GM19397 (cell line): ENCODE data around the gene CDKN1B.

Experiments used
- ATAC-seq: cut with Tn5 transposase; IDR thresholded peaks from one replicate; pipeline ENCODE4 v1.9.1; 2021; ENCODE audit warnings: mild to moderate bottlenecking, moderate library complexity; ENCODE audit not compliant: unreplicated experiment

CDKN1B gene

DNA sequence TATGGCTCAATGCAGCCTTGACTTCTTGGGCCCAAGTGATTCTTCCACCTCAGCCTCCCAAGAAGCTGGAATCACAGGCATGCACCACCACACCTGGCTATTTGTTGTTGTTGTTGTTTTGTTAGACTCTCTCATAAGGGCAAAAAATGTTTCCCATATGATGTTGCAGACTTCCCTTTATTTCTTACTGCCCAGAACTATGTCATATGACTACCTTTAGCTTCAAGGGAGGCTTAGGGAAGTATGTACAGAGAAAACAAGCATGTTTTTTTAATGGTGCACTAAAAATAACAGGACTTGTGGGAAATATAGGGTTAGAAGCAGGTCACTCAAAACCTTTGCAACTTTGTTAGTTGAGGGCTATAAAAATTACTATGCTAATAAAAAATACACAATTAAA lies 16.9 kb upstream of the CDKN1B start:
- no peak for ATAC-seq

- no peak for ATAC-seq
Measured at GRCh38 chr12:12701457-12701856, 15.7 kb upstream of the CDKN1B start.

DNA sequence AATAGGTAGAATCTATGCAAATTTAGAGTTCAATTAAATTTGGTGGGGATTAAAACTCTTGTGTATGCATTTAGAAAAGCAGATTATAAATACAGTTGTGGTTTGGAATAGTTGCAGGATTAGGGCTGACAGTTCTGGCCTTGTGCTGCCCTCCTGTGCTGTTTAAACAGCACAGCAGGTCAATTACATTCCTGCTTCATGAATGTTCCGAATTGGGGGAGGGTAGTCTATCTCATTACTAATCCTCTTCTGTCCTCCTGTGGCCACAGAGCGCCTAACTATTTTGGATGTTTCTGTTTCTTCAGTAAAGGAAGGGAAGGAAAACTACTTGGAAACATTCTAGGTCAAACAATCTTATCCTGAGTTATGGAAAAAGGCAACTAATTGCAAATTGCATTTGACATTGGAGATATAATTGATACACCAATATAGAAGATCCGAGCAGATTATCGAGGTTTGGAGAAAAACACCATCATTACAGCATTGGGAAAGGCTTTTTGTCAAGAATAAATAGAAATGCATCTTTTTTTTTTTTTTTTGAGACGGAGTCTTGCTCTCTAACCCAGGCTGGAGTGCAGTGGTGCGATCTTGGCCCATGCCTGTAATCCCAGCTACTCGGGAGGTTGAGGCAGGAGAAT lies 12.5 kb upstream of the CDKN1B start:
- ATAC-seq, result no peak

- no peak for ATAC-seq
Measured at GRCh38 chr12:12705838-12706520, 11.2 kb upstream of the CDKN1B start.

GRCh38 chr12:12713932-12714275 lies 3.3 kb upstream of the CDKN1B start:
- no peak for ATAC-seq

DNA sequence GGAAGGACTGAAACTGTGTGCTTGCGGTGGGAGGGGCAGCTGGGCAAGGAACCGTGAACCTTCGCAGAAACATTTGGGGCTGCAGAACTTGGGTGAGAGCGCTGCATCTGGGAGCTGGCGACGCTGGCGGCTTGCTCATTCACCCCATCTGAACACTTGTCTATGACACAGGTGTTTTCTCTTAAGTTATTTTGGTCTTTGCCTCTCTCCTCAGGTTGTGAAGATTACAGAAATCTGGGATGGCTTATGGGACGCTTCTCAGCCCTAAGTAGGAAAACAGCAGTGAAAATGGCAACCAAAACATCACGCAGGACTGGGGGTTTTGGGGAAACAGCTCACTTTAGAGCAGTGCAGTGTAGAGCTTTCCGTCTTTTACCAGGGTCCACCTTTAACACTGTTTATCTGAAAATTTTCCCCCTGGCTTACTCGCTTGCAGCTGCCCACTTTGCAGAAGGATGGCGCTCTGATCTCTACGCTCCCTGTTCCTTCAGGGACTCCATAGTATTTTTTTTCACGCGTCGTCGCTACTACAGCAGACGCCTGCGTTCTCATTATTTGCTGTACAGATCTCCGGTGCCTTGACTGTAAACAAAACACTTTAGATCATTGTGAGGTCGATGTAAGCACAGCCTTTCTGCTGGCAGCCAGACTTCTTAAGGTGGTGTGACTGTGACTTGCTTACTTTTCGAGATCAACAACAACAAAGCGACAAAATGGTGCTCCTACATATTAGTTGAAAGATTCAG lies 2.7 kb upstream of the CDKN1B start:
- no peak for ATAC-seq

GRCh38 chr12:12715128-12715458 lies 2.1 kb upstream of the CDKN1B start:
- ATAC-seq, result no peak

GRCh38 chr12:12715459-12716150 lies 1.6 kb upstream of the CDKN1B start:
- ATAC-seq, result peak; percentile 31

- ATAC-seq, result no peak
Measured at GRCh38 chr12:12716151-12716792, 896 bp upstream of the CDKN1B start.

DNA sequence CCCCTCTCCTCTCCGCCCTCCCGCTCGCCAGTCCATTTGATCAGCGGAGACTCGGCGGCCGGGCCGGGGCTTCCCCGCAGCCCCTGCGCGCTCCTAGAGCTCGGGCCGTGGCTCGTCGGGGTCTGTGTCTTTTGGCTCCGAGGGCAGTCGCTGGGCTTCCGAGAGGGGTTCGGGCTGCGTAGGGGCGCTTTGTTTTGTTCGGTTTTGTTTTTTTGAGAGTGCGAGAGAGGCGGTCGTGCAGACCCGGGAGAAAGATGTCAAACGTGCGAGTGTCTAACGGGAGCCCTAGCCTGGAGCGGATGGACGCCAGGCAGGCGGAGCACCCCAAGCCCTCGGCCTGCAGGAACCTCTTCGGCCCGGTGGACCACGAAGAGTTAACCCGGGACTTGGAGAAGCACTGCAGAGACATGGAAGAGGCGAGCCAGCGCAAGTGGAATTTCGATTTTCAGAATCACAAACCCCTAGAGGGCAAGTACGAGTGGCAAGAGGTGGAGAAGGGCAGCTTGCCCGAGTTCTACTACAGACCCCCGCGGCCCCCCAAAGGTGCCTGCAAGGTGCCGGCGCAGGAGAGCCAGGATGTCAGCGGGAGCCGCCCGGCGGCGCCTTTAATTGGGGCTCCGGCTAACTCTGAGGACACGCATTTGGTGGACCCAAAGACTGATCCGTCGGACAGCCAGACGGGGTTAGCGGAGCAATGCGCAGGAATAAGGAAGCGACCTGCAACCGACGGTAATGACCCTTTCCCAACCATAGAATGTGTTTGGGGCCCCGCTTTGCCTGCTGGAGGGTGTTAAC lies 615 bp downstream of the CDKN1B start:
- peak; percentile 16 for ATAC-seq

DNA sequence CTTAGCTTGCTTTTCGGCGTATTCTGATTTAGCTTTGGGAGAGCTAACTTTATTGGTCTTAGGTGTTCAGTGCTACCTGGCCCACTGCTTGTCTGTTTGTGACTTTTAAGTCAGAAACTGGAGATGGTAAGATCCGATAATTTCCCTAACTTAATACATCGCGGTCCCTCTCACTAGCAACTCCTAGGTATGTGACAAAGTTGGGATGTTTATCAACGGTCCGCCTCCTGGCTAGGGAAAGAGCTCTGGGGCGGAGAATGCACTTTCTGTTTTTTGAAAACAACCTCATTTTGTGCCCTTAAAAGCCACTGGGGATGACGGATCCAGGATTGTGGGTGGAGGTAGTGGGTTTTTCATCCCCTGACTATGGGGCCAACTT lies 1.2 kb downstream of the CDKN1B start:
- no peak for ATAC-seq

DNA sequence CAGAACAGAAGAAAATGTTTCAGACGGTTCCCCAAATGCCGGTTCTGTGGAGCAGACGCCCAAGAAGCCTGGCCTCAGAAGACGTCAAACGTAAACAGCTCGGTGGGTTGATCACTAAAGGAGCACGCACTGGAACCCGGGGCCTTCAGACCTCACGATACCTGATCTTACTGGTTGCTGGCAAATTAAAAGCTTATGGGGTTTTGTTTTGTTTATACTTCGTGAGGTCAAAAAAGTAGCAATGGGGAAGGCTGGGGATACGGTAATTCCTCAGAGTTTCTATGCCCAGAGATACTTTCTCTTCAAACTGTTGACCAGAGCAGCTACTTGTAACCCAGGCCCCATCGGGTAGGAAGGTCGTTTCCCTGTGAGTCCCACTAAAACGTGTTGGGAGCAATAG lies 1.7 kb downstream of the CDKN1B start:
- no peak for ATAC-seq

DNA sequence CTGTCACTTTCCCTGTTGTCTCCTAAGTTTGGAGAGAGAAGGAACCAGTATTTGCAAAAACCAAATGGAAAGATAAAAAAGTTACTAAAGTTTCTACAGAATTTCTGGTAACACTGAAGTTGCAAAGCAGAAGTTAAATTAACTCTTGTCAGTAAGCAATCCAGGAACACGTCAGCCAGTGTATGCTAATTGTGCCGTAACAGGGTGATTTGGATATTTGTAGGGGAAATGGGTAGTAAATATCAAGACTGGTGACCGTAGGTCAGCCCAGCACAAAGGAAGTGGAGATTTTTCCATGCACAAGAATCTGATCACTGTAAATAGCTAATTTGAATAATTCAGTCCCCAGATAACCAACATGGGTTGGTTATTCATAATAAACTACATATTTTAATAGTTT lies 2.3 kb downstream of the CDKN1B start:
- no peak for ATAC-seq

- no peak for ATAC-seq
Measured at GRCh38 chr12:12720052-12720451, 2.9 kb downstream of the CDKN1B start.

- no peak for ATAC-seq
Measured at GRCh38 chr12:12720672-12721161, 3.5 kb downstream of the CDKN1B start.

DNA sequence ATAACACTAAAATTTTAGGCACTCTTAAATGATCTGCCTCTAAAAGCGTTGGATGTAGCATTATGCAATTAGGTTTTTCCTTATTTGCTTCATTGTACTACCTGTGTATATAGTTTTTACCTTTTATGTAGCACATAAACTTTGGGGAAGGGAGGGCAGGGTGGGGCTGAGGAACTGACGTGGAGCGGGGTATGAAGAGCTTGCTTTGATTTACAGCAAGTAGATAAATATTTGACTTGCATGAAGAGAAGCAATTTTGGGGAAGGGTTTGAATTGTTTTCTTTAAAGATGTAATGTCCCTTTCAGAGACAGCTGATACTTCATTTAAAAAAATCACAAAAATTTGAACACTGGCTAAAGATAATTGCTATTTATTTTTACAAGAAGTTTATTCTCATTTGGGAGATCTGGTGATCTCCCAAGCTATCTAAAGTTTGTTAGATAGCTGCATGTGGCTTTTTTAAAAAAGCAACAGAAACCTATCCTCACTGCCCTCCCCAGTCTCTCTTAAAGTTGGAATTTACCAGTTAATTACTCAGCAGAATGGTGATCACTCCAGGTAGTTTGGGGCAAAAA lies 4.1 kb downstream of the CDKN1B start:
- no peak for ATAC-seq

GRCh38 chr12:12721814-12722434 lies 4.8 kb downstream of the CDKN1B start:
- no peak for ATAC-seq

- no peak for ATAC-seq
Measured at GRCh38 chr12:12722435-12723148, 5.4 kb downstream of the CDKN1B start.

DNA sequence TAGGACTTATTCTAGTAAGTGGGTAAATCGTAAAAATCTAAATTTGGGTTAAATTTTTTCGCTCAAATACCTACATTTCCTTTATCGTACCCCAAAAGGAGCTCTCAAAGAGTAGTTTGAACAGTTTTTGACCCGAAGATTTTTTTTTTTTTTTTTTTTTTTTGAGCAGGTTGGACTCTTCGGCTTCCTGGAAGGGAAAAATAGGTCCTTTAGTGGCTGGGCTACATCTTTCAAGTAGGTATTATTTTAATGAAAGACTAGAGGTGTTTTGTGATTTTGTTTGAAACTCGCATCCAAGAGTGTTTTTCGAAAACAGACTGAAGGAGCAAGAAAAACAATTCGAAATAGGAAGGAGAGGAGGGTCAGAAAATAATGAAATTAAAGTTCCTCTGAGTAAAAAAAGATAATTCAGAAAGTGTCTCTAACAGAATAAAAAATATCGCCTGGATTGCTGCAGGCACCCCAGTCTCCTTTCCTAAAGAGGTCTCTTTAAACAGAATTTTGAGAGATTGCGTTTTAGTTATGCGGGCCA lies 6.0 kb downstream of the CDKN1B start:
- ATAC-seq, result no peak
